Fibroblast of lung (primary cell): ENCODE data around the gene TCF4. TPM values are rescaled to one million over a fixed set of nuclear protein-coding genes. Genes with fewer than 3 reads are reported as not detected.

Experiments
- DNase-seq, 2 donors: peaks; one replicate each; pipeline versions ENCODE4 v3.0.0 to v3.0.0-alpha.2; 2010; ENCODE audit warnings: low read depth in 2 of 2
- H2AFZ ChIP-seq: 2 replicates; pipeline ENCODE4 v1.5.1; 2012; ENCODE audit warnings: low read length, control low read depth, inconsistent platforms
- H3K27ac ChIP-seq: 2 replicates; pipeline ENCODE4 v1.5.1; 2011; ENCODE audit warnings: low read length, control low read depth; ENCODE audit not compliant: insufficient read depth
- H3K27me3 ChIP-seq: 2 replicates; pipeline ENCODE4 v1.5.1; 2011; ENCODE audit warnings: mild to moderate bottlenecking, low read length; ENCODE audit not compliant: control insufficient read depth, insufficient read depth
- H3K36me3 ChIP-seq: 2 replicates; pipeline ENCODE4 v1.5.1; 2011; ENCODE audit warnings: low read length; ENCODE audit not compliant: control insufficient read depth, insufficient read depth
- H3K4me1 ChIP-seq: 2 replicates; pipeline ENCODE4 v1.5.1; 2011; ENCODE audit warnings: low read length; ENCODE audit not compliant: control insufficient read depth, insufficient read depth; ENCODE audit errors: extremely low read depth
- H3K4me2 ChIP-seq: 2 replicates; pipeline ENCODE4 v1.5.1; 2011; ENCODE audit warnings: low read length, control low read depth; ENCODE audit not compliant: insufficient read depth; ENCODE audit errors: extremely low read depth
- H3K4me3 ChIP-seq, 4 experiments: fragments of 200-600 bp in 1 of 4; sonication (generic) in 1 of 4; replicated peaks in 1 of 4; 2 replicates each; pipeline ENCODE4 v1.5.1; 2011 to 2016; ENCODE audit warnings: low read length in 4 of 4, low read depth in 3 of 4, mild to moderate bottlenecking in 3 of 4, control low read depth in 2 of 4, inconsistent platforms in 1 of 4, mixed read lengths in 1 of 4; ENCODE audit not compliant: insufficient read depth in 1 of 4; ENCODE audit errors: control extremely low read depth in 1 of 4
- H3K79me2 ChIP-seq: 2 replicates; pipeline ENCODE4 v1.5.1; 2012; ENCODE audit warnings: mild to moderate bottlenecking, low read length, inconsistent platforms; ENCODE audit not compliant: control insufficient read depth, insufficient read depth
- H3K9ac ChIP-seq: 2 replicates; pipeline ENCODE4 v1.5.1; 2011; ENCODE audit warnings: mild to moderate bottlenecking, low read length, control low read depth; ENCODE audit not compliant: insufficient read depth
- H3K9me3 ChIP-seq: 2 replicates; pipeline ENCODE4 v1.5.1; 2012; ENCODE audit warnings: low read depth, low read length; ENCODE audit not compliant: control insufficient read depth, insufficient read depth
- H4K20me1 ChIP-seq: 2 replicates; pipeline ENCODE4 v1.5.1; 2011; ENCODE audit warnings: low read length; ENCODE audit not compliant: control insufficient read depth, insufficient read depth; ENCODE audit errors: extremely low read depth
- CTCF ChIP-seq, 2 donors: IDR thresholded peaks in 1 of 2; conservative IDR thresholded peaks in 1 of 2; 1 replicate in 1 of 2; 2 replicates in 1 of 2; pipeline ENCODE4 v1.5.1; 2011 to 2012; ENCODE audit warnings: low read length in 2 of 2, control low read depth in 1 of 2, inconsistent platforms in 1 of 2, low read depth in 1 of 2, mild to moderate bottlenecking in 1 of 2
- EZH2 ChIP-seq: IDR thresholded peaks from 2 replicates; pipeline ENCODE4 v1.5.1; 2012; ENCODE audit warnings: low read length, control low read depth, mild to moderate bottlenecking; ENCODE audit errors: missing control alignments
- polyA plus RNA-seq, 2 donors: library from polyadenylated mRNA; depleted of rRNA in 1 of 2; stranded (reverse) in 1 of 2; unstranded in 1 of 2; fragments of >200 nt; gene quantifications; 2 replicates each; pipeline ENCODE4 v1.2.1, GENCODE V29; 2011 to 2012; ENCODE audit warnings: missing spikeins in 1 of 2
- total RNA-seq: library from RNA; depleted of rRNA; stranded (reverse); fragments of >200 nt; gene quantifications from 2 replicates; pipeline ENCODE4 v1.2.1, GENCODE V29; 2014

Gene TCF4
- total and polyA plus RNA-seq, 2 donors (not counting 1 experiment from before 2014, with no cell fraction given): 48.9 to 57.6 TPM

GRCh38 chr18:55258088-55258487 is 329.9 kb downstream of the TCF4 start:
- H3K4me3 ChIP-seq: no peak overlapping the region
- no peak overlapping the region for H3K27ac ChIP-seq
- no peak for DNase-seq

GRCh38 chr18:55256929-55257289 is 331.1 kb downstream of the TCF4 start:
- no peaks in the 10 kb centered on the region for H4K20me1 ChIP-seq
- no peaks in the 10 kb centered on the region for H3K79me2 ChIP-seq
- H3K4me1 ChIP-seq: no peaks in the 10 kb centered on the region
- H3K9me3 ChIP-seq: no peaks in the 10 kb centered on the region
- H3K9ac ChIP-seq: no peak overlapping the region
- H3K4me3 ChIP-seq: no peak overlapping the region
- H3K4me2 ChIP-seq: no peak overlapping the region
- peaks cover 3% of the 10 kb centered on the region for H3K36me3 ChIP-seq
- H2AFZ ChIP-seq: no peak overlapping the region
- DNase-seq: no peak
- no peaks in the 10 kb centered on the region for H3K27me3 ChIP-seq
- no peak overlapping the region for H3K27ac ChIP-seq
- no peak for TF ChIP-seq CTCF (conservative IDR thresholded peaks at IDR 0.05 in 1 of 2, IDR thresholded peaks at IDR 0.05 in 1 of 2; ENCODE audit: low read depth in 1 of 2, low read length in 2 of 2)
- no peak for TF ChIP-seq EZH2

More at GRCh38 chr18:55258088-55258487, 329.9 kb downstream of the TCF4 start:
- Histone ChIP-seq H4K20me1 (no peaks in the 10 kb centered on the region), H2AFZ (no peak overlapping the region), H3K36me3 (peaks cover 3% of the 10 kb centered on the region), H3K4me2 (no peak overlapping the region), H3K9ac (no peak overlapping the region), H3K79me2 (no peaks in the 10 kb centered on the region), H3K4me1 (no peaks in the 10 kb centered on the region), H3K27me3 (no peaks in the 10 kb centered on the region), H3K9me3 (no peaks in the 10 kb centered on the region)
- TF ChIP-seq EZH2: no peak
- TF ChIP-seq CTCF (conservative IDR thresholded peaks at IDR 0.05 in 1 of 2, IDR thresholded peaks at IDR 0.05 in 1 of 2; ENCODE audit: low read depth in 1 of 2, low read length in 2 of 2): no peak

GRCh38 chr18:55256226-55256928 is 331.6 kb downstream of the TCF4 start:
- no peak overlapping the region for H3K27ac ChIP-seq
- H3K27me3 ChIP-seq: no peaks in the 10 kb centered on the region
- H3K36me3 ChIP-seq: peaks cover 3% of the 10 kb centered on the region
- H3K79me2 ChIP-seq: no peaks in the 10 kb centered on the region
- no peaks in the 10 kb centered on the region for H3K9me3 ChIP-seq
- H4K20me1 ChIP-seq: no peaks in the 10 kb centered on the region
- no peak overlapping the region for H2AFZ ChIP-seq
- TF ChIP-seq EZH2 (no peak), CTCF (conservative IDR thresholded peaks at IDR 0.05 in 1 of 2, IDR thresholded peaks at IDR 0.05 in 1 of 2; ENCODE audit: low read depth in 1 of 2, low read length in 2 of 2) (no peak)
- no peak overlapping the region for H3K4me2 ChIP-seq
- no peak overlapping the region for H3K4me3 ChIP-seq
- DNase-seq: peak in 1 of 2 donors; percentile 89
- no peaks in the 10 kb centered on the region for H3K4me1 ChIP-seq
- no peak overlapping the region for H3K9ac ChIP-seq
